Stimulated activated naive B cell treated with anti-CD40 and anti-IgM and Interleukin-4, amounts not matched to agents 10 μg/mL and 1 μg/mL and 100 μg/mL, for 72 hours (primary cell): ENCODE data around the gene GNAZ.

ENCODE experiments used
- ATAC-seq, 2 donors: fragments of 150-1000 bp; cut with Tn5 transposase; replicated peaks; 2 replicates each; pipeline ENCODE4 v1.10.0; 2021; ENCODE audit warnings: moderate library complexity in 1 of 2
- DNase-seq: peaks from one replicate; pipeline ENCODE4 v3.0.0; 2021
- H3K27ac Mint-ChIP-seq: one replicate; pipeline ENCODE4 v1.8.0; 2022; ENCODE audit warnings: mild to moderate bottlenecking, mixed read lengths
- H3K27me3 Mint-ChIP-seq, 2 donors: one replicate each; pipeline ENCODE4 v1.8.0; 2022; ENCODE audit warnings: mixed read lengths in 2 of 2
- H3K36me3 Mint-ChIP-seq, 2 donors: one replicate each; pipeline ENCODE4 v1.8.0; 2022; ENCODE audit warnings: mixed read lengths in 2 of 2, mild to moderate bottlenecking in 1 of 2
- H3K4me1 Mint-ChIP-seq, 2 donors: one replicate each; pipeline ENCODE4 v1.8.0; 2022; ENCODE audit warnings: mixed read lengths in 2 of 2, mild to moderate bottlenecking in 1 of 2
- H3K4me3 Mint-ChIP-seq, 2 donors: one replicate each; pipeline ENCODE4 v1.8.0; 2022; ENCODE audit warnings: mild to moderate bottlenecking in 2 of 2, mixed read lengths in 2 of 2, moderate library complexity in 1 of 2
- H3K9me3 Mint-ChIP-seq, 2 donors: one replicate each; pipeline ENCODE4 v1.8.0; 2022; ENCODE audit warnings: mixed read lengths in 2 of 2, mild to moderate bottlenecking in 1 of 2

Gene GNAZ

DNA sequence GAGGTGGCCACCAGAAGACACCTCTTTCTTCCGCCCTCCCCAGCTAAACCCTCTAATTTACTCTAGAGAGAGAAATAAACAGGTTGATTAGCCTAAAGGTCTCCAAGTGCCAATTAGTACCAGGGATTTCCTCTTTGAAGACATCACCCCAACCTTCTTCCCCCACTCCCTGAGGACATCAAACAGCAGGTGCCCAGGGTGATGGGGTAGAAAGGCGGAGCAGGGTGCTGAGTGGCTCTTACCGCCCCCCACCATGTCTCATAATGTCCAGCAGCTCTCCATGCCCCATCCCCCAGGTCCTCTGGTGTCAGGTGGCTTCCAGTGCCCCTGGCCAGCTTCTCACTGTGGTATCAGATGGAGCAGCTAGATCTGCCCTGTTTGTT is 5.3 kb upstream of the GNAZ start:
- H3K36me3 Mint-ChIP-seq, result no peaks in the 10 kb centered on the region
- no peaks in the 10 kb centered on the region for H3K9me3 Mint-ChIP-seq
- no peaks in the 10 kb centered on the region for H3K27me3 Mint-ChIP-seq
- H3K4me3 Mint-ChIP-seq, result no peak overlapping the region
- no peak for DNase-seq
- peaks cover 16 to 21% of the 10 kb centered on the region in 2 donors for H3K4me1 Mint-ChIP-seq
- H3K27ac Mint-ChIP-seq, result no peak overlapping the region
- no peak for ATAC-seq

DNA sequence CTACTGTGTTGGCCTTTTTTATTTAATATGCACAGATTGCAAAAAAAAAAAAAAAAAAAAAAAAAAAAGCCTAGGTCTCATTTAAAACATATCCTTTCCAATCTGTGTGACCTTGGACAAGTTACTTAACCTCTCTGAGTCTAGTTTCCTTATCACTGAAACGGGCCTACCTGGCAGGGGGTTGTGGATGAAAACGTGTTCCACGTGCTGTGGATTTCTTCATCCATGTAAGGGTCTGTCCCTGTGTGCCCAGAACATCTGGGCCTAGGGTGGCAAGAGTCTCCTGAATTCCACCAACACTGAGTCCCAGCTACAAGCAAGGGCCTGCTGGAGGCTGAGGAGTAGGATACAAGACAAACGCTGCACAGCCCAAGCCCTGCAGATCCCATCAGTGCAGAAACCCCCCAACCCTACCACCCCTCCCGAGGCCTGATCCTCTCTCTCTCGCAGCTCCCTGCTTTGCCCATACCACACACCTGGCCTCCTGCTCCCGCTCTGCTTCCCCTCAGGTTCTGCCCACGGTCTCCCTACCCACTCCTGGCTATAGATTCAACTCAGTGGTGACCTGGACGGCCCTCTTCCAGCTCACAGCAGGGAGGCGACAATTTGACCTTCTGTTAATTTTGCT is 4.7 kb upstream of the GNAZ start:
- H3K36me3 Mint-ChIP-seq, result no peaks in the 10 kb centered on the region
- peaks cover 14 to 21% of the 10 kb centered on the region in 2 donors for H3K4me1 Mint-ChIP-seq
- no peak overlapping the region for H3K27ac Mint-ChIP-seq
- H3K27me3 Mint-ChIP-seq, result no peaks in the 10 kb centered on the region
- no peaks in the 10 kb centered on the region for H3K9me3 Mint-ChIP-seq
- no peak for ATAC-seq
- H3K4me3 Mint-ChIP-seq, result no peak overlapping the region
- DNase-seq, result no peak

DNA sequence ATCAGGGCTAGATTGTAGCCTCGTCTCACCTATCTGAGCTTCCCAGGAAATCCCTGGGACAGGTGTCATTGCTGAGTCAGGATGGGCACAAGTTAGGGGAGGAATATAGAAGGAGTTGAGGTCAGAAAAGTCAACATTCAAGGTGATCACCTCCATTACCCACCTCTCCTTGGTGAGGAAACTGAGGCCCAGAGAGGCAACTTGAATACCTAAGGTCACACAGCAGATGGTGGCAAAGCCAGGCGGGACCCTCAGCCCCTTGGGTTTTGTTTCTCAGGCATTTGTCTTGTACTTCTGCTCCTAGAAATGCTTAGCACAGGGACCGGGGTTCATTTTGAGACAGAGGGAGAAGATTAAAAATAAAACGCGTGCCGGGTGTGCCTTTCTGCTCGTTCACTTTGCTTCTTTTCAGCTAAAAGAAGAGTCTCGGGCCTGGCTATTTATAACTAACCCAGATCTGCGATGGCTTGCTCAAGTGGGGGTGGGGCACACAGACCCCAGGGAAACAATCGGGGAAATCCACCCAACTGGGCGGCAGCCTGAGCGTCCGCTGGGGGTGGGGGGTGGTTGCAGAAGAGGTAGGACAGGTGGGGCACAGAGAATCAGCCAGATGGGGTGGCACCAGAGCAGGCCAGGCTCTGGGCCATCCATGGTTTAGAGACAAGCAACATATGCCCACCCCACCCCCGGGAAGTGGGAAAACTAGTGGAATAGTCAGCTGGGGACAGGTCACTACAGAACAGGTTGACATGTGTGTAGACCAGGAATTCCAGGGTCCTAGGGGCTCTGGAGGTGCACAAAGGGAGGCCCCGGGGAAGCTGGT is 3.9 kb upstream of the GNAZ start:
- ATAC-seq (no peak), DNase-seq (no peak)
- peaks cover 0 to 1% of the 10 kb centered on the region in 2 donors for H3K27me3 Mint-ChIP-seq
- no peak overlapping the region for H3K27ac Mint-ChIP-seq
- H3K4me1 Mint-ChIP-seq, result peaks cover 17 to 27% of the 10 kb centered on the region in 2 donors
- H3K4me3 Mint-ChIP-seq, result no peak overlapping the region
- H3K9me3 Mint-ChIP-seq, result no peaks in the 10 kb centered on the region
- H3K36me3 Mint-ChIP-seq, result no peaks in the 10 kb centered on the region

- H3K27ac Mint-ChIP-seq, result no peak overlapping the region
Measured at GRCh38 chr22:23067023-23067650, 3.2 kb upstream of the GNAZ start.

GRCh38 chr22:23067691-23068090 is 2.6 kb upstream of the GNAZ start:
- Mint-ChIP-seq H3K36me3 (no peaks in the 10 kb centered on the region), H3K4me1 (peaks cover 21 to 38% of the 10 kb centered on the region in 2 donors), H3K27me3 (peaks cover 0 to 6% of the 10 kb centered on the region in 2 donors), H3K27ac (peak overlapping the region; percentile 63), H3K9me3 (no peaks in the 10 kb centered on the region), H3K4me3 (no peak overlapping the region)
- ATAC-seq (no peak), DNase-seq (no peak)

More at GRCh38 chr22:23067023-23067650, 3.2 kb upstream of the GNAZ start:
- ATAC-seq (no peak), DNase-seq (no peak)
- Mint-ChIP-seq H3K9me3 (no peaks in the 10 kb centered on the region), H3K27me3 (peaks cover 0 to 6% of the 10 kb centered on the region in 2 donors), H3K4me1 (peaks cover 21 to 34% of the 10 kb centered on the region in 2 donors), H3K4me3 (no peak overlapping the region), H3K36me3 (no peaks in the 10 kb centered on the region)

GRCh38 chr22:23068096-23068831 is 2.1 kb upstream of the GNAZ start:
- Mint-ChIP-seq H3K4me3 (no peak overlapping the region), H3K27me3 (peaks cover 0 to 6% of the 10 kb centered on the region in 2 donors)

GRCh38 chr22:23068832-23069385 is 1.4 kb upstream of the GNAZ start:
- peaks cover 0 to 6% of the 10 kb centered on the region in 2 donors for H3K27me3 Mint-ChIP-seq
- H3K4me1 Mint-ChIP-seq, result peaks cover 25 to 41% of the 10 kb centered on the region in 2 donors
- no peak overlapping the region for H3K27ac Mint-ChIP-seq
- H3K4me3 Mint-ChIP-seq, result peak overlapping the region in 1 of 2 donors; percentile 53
- peaks cover 0 to 4% of the 10 kb centered on the region in 2 donors for H3K36me3 Mint-ChIP-seq
- H3K9me3 Mint-ChIP-seq, result no peaks in the 10 kb centered on the region
- DNase-seq (no peak), ATAC-seq (no peak)

More at GRCh38 chr22:23068096-23068831, 2.1 kb upstream of the GNAZ start:
- DNase-seq (no peak), ATAC-seq (no peak)
- Mint-ChIP-seq H3K27ac (peak overlapping the region; percentile 63), H3K36me3 (peaks cover 0 to 1% of the 10 kb centered on the region in 2 donors), H3K4me1 (peaks cover 21 to 38% of the 10 kb centered on the region in 2 donors), H3K9me3 (no peaks in the 10 kb centered on the region)

DNA sequence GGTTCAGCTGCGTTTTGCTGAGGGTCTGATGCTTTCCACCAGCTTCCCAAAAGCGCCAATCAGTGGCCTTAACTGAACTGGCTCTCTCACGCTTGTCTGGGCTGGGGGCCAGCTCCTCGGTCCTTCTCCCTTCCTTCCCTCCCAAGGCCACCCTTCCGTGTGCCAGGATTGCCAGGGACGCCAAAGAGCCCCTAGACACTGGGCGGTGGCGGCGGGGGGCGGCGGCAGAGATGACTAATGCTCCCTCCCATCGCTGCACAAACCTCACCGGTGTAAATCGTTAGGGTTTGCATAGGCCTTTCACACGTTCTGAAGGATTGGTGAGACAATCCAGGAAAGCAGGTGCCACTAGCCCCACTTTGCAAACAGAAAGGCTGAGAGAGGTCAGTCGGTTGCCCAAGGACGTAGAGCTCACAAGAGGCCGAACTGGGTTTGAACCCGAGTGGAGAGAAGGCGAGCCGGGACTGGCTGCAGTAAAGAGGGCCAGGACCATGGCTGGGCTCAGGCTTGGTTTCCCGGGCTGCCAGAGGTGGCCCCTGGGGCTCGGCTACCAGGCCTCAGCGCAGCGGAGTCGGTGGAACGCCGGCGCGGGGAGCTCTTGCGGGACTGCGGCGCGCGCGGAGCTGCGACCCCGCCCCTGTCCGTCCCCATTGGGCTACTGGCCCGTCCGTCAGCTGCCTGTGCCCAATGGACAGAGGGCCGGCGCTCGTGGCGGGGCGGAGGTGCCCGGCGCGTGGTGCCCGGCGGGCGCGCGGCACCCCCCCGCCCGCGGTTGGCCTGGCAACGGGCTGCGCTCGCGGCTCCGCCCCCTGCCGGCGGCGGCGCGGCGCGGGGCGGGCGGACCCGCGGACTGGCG is 589 bp upstream of the GNAZ start:
- peak; percentile 84 for DNase-seq
- Mint-ChIP-seq H3K27me3 (peaks cover 0 to 13% of the 10 kb centered on the region in 2 donors), H3K36me3 (peaks cover 0 to 4% of the 10 kb centered on the region in 2 donors), H3K4me1 (peaks cover 31 to 49% of the 10 kb centered on the region in 2 donors), H3K9me3 (no peaks in the 10 kb centered on the region), H3K4me3 (peak overlapping the region; percentile 84 to 86), H3K27ac (no peak overlapping the region)
- peak; percentile 94 to 95 for ATAC-seq

DNA sequence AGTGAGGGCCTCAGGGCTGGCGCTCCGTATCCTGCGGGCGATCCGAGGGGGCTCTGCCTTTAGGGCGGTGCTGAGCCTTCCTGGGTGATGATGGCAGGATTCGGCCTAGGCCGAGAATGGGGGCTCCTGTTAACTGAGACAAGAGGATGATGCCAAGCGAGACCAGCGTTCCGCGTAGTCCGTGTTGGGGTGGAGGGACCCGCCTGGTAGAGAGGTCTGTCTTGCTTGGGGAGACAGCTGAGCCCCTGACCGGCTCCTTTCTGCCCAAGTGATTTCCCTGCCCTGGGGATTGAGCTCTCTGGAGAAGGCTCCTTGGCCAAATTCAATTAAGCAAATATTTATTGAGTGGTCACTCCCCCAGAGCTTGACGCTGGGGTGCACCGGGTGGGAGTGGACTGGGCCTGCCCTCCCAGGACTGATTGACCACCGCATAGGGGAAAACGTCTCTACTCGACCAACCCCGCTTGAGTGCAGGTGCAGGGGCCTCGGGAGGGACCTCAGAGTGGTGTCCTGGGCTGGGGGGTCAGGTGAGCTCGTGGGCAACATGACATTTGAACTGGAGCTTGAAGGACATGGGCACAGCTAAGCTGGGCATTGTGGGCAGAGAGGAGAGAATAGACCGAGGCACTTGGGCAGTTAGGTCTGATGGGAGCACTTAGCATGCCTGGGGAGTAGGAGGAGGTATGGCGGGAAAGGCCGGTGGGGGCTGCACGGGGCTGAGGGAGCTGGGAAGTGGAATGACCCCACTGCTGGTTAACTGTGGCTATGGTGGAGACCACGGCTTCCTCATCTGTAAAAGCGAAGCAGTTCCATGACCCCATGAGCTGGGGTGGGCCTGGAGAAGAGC is 1.1 kb downstream of the GNAZ start:
- Mint-ChIP-seq H3K36me3 (peaks cover 0 to 4% of the 10 kb centered on the region in 2 donors), H3K27me3 (peaks cover 0 to 13% of the 10 kb centered on the region in 2 donors), H3K4me1 (peaks cover 35 to 60% of the 10 kb centered on the region in 2 donors), H3K4me3 (peak overlapping the region; percentile 76 to 77), H3K9me3 (no peaks in the 10 kb centered on the region), H3K27ac (peak overlapping the region; percentile 14)
- no peak for ATAC-seq
- no peak for DNase-seq

GRCh38 chr22:23072077-23072910 is 2.0 kb downstream of the GNAZ start:
- no peak overlapping the region for H3K4me3 Mint-ChIP-seq

GRCh38 chr22:23072911-23073491 is 2.7 kb downstream of the GNAZ start:
- DNase-seq (no peak), ATAC-seq (no peak)
- H3K4me1 Mint-ChIP-seq, result peaks cover 30 to 58% of the 10 kb centered on the region in 2 donors
- H3K27me3 Mint-ChIP-seq, result peaks cover 0 to 13% of the 10 kb centered on the region in 2 donors
- H3K27ac Mint-ChIP-seq, result no peak overlapping the region
- H3K9me3 Mint-ChIP-seq, result no peaks in the 10 kb centered on the region
- H3K36me3 Mint-ChIP-seq, result peaks cover 0 to 4% of the 10 kb centered on the region in 2 donors
- no peak overlapping the region for H3K4me3 Mint-ChIP-seq

More at GRCh38 chr22:23072077-23072910, 2.0 kb downstream of the GNAZ start:
- no peak overlapping the region for H3K27ac Mint-ChIP-seq
- peaks cover 0 to 4% of the 10 kb centered on the region in 2 donors for H3K36me3 Mint-ChIP-seq
- peaks cover 0 to 13% of the 10 kb centered on the region in 2 donors for H3K27me3 Mint-ChIP-seq
- no peaks in the 10 kb centered on the region for H3K9me3 Mint-ChIP-seq
- ATAC-seq, result no peak
- no peak for DNase-seq
- peaks cover 35 to 60% of the 10 kb centered on the region in 2 donors for H3K4me1 Mint-ChIP-seq
